ENCODE data around the gene ATXN1.

Gene ATXN1

DNA sequence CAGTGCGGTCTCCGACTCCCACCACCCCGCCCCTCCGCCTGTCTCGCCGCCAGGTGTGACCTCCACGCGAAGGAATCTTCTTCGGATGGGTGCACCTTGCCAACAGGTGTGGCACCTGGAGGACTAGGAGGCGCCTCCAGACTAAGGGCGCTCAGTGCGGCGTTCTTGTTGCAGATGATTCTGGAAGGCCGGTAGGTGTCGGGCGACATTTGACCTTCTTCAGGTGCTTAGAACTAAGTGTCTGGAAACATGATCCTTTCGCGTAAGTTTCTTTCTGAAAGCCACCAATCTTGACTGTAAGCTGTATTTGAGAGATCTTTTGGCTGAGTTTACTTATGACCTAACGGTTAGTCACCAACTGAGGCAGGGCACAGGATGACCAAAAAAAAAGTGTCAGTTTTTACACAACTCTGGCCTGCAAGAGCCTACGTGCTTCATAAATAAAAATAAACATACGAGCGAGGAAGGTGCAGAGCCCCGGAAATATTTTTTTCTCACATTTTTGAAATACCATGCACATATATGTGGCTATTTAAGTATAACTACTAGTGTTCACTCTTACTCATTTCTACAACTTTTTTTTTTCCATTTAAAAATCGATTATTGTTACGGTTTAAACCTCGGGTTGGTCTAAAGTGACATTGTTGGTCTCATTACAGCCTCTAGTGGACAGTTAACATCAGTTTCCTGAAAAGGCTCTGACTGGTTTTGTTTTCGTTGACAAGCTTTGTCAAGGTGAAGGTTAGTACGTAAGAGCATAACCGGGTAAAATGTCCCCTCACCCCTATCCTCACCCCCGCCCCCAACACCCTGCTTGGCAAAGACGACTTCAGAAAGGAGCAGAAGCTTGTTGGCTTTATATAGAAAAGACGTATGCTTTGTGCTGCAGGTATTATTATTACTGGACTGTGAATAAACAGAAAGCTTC, 1.6 kb upstream of the ATXN1 start:
- Histone ChIP-seq H3K27me3 (ENCODE audit: low read depth, low read length) (peaks cover 37% of the 10 kb centered on the region), H3K36me3 (replicated peaks; ENCODE audit: low read depth, low read length) (no peaks in the 10 kb centered on the region), H3K4me3 (ENCODE audit: low read length) (peak overlapping the region; percentile 81), H3K9me3 (ENCODE audit: insufficient read depth, low read length) (no peaks in the 10 kb centered on the region), H3K4me1 (ENCODE audit: low read length) (peaks cover 11% of the 10 kb centered on the region), H4K20me1 (ENCODE audit: insufficient read depth, low read length) (no peaks in the 10 kb centered on the region), H3K27ac (ENCODE audit: low read length) (no peak overlapping the region), H3K4me2 (ENCODE audit: low read length) (peak overlapping the region; percentile 82), H3K9ac (ENCODE audit: low read length) (no peak overlapping the region), H2AFZ (ENCODE audit: low read depth, low read length) (no peak overlapping the region), H3K79me2 (ENCODE audit: low read length) (no peaks in the 10 kb centered on the region)
- TF ChIP-seq EZH2phosphoT487 (IDR thresholded peaks at IDR 0.05; ENCODE audit: low read depth), result no peak
- TF ChIP-seq, protein P1, sequence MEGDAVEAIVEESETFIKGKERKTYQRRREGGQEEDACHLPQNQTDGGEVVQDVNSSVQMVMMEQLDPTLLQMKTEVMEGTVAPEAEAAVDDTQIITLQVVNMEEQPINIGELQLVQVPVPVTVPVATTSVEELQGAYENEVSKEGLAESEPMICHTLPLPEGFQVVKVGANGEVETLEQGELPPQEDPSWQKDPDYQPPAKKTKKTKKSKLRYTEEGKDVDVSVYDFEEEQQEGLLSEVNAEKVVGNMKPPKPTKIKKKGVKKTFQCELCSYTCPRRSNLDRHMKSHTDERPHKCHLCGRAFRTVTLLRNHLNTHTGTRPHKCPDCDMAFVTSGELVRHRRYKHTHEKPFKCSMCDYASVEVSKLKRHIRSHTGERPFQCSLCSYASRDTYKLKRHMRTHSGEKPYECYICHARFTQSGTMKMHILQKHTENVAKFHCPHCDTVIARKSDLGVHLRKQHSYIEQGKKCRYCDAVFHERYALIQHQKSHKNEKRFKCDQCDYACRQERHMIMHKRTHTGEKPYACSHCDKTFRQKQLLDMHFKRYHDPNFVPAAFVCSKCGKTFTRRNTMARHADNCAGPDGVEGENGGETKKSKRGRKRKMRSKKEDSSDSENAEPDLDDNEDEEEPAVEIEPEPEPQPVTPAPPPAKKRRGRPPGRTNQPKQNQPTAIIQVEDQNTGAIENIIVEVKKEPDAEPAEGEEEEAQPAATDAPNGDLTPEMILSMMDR (IDR thresholded peaks at IDR 0.05; ENCODE audit: low read depth, low read length), result peak; percentile 58

DNA sequence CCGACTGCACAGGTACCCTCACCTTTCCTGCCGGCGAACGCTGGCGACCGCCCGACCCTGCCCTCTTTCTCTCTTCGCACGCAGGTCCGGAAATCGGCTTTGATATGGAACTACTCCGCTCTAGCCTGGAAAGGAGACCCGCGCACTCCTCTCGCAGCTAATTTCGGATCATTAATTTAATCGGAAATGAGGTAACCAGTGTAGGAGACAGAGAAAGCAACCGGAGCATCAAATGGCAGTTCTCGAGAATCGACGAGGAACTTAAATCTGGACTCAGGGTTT, 949 bp upstream of the ATXN1 start:
- Histone ChIP-seq H3K9me3 (ENCODE audit: insufficient read depth, low read length) (no peaks in the 10 kb centered on the region), H3K79me2 (ENCODE audit: low read length) (no peaks in the 10 kb centered on the region), H3K9ac (ENCODE audit: low read length) (no peak overlapping the region), H3K27ac (ENCODE audit: low read length) (no peak overlapping the region), H3K27me3 (ENCODE audit: low read depth, low read length) (peaks cover 37% of the 10 kb centered on the region), H3K4me1 (ENCODE audit: low read length) (peaks cover 11% of the 10 kb centered on the region), H3K36me3 (replicated peaks; ENCODE audit: low read depth, low read length) (no peaks in the 10 kb centered on the region), H2AFZ (ENCODE audit: low read depth, low read length) (no peak overlapping the region), H4K20me1 (ENCODE audit: insufficient read depth, low read length) (no peaks in the 10 kb centered on the region), H3K4me2 (ENCODE audit: low read length) (peak overlapping the region; percentile 82), H3K4me3 (ENCODE audit: low read length) (peak overlapping the region; percentile 81)
- TF ChIP-seq EZH2phosphoT487 (IDR thresholded peaks at IDR 0.05; ENCODE audit: low read depth), result no peak
- TF ChIP-seq, protein P1 (IDR thresholded peaks at IDR 0.05; ENCODE audit: low read depth, low read length), result no peak

DNA sequence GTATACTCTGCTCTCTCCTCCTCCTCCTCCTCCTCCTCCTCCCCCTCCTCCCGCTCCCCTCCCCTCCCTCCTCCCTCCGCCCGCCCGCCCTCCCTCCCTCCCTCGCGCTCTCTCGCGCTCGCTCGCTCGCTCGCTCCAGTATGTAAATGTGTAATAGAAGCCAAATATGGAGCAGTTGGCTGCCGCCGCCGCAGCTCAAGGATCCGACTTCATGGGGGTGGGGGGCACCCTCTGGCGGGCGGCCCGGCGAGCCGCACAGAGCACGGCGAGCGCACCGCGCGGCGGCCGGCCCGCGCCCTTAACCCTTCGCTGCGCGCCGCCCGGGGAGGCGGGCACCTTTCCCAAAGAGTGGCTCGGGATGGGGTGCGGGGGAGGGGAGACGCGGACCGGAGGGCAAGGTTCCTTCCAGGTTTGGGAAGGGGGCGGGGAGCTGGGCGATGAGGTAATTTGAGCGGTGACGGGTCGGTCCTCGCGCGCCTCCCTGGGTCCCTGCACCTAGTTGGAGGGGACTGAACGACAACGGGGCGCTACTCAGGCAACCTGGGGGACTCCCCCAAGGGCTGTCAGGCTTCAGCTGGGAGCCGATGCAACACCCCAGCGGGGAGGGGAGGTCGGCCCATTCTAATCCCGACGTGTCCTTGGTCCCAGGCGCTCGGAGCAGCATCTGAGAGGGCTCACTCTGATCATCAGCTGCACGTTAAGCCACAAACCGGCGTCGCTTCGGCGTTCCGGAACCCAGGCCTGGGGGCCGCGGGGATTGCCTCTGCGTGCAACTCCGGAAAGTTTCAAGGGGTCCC, 409 bp upstream of the ATXN1 start:
- Histone ChIP-seq H3K4me1 (ENCODE audit: low read length) (peaks cover 11% of the 10 kb centered on the region), H3K79me2 (ENCODE audit: low read length) (no peaks in the 10 kb centered on the region), H3K4me3 (ENCODE audit: low read length) (peak overlapping the region; percentile 81), H3K27ac (ENCODE audit: low read length) (no peak overlapping the region), H2AFZ (ENCODE audit: low read depth, low read length) (no peak overlapping the region), H3K27me3 (ENCODE audit: low read depth, low read length) (peaks cover 39% of the 10 kb centered on the region), H3K9ac (ENCODE audit: low read length) (no peak overlapping the region), H3K4me2 (ENCODE audit: low read length) (peak overlapping the region; percentile 82), H3K36me3 (replicated peaks; ENCODE audit: low read depth, low read length) (no peaks in the 10 kb centered on the region), H3K9me3 (ENCODE audit: insufficient read depth, low read length) (no peaks in the 10 kb centered on the region), H4K20me1 (ENCODE audit: insufficient read depth, low read length) (no peaks in the 10 kb centered on the region)
- TF ChIP-seq, protein P1 (IDR thresholded peaks at IDR 0.05; ENCODE audit: low read depth, low read length), result no peak
- no peak for TF ChIP-seq EZH2phosphoT487 (IDR thresholded peaks at IDR 0.05; ENCODE audit: low read depth)
